ENCODE results near the gene SNX3.
"Not testable (repeated sequence)": the region's sequence is repeated elsewhere in the genome, so short reads cannot be mapped to it uniquely, and the experiment has no call there.

SNX3 gene

GRCh38 chr6:108263371-108263770, 2.5 kb upstream of the SNX3 start:
- DNase-seq (ENCODE audit: low spot score) (no peak), FAIRE-seq (no peak)

DNA sequence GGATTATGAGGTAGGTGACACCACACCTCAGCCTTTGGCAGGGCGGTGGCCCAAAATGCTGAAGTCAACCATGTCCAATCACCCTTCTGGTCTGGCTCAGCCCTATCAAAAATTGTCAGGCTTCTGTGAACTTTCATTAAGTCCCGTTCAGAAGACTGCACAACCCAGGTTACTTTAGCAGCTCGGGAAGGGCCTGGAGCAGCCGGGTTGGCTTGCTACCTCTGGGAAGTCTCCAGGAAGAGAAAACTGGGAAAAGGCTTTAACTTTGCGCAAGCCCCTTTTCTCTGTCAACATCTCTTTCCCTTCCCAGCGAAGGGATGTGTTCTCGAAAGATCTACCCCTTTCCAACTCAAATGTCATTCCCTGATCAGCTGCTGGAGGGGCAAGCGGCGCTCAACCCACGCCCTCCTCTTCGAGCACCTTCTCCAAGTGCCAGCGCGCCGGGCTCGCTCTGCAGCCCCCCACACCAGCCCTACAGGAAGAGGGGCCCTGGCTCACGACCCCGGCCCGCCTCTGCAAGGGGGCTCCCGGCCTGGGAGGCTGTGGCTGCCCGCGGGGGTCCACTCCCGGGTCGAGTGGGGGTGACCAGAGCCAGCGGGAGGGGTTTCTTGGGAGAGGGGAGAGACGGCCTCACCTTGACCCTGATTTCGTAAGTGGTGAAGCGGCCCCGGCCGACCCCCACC, 573 bp downstream of the SNX3 start:
- DNase-seq (ENCODE audit: low spot score), result peak; percentile 21

DNA sequence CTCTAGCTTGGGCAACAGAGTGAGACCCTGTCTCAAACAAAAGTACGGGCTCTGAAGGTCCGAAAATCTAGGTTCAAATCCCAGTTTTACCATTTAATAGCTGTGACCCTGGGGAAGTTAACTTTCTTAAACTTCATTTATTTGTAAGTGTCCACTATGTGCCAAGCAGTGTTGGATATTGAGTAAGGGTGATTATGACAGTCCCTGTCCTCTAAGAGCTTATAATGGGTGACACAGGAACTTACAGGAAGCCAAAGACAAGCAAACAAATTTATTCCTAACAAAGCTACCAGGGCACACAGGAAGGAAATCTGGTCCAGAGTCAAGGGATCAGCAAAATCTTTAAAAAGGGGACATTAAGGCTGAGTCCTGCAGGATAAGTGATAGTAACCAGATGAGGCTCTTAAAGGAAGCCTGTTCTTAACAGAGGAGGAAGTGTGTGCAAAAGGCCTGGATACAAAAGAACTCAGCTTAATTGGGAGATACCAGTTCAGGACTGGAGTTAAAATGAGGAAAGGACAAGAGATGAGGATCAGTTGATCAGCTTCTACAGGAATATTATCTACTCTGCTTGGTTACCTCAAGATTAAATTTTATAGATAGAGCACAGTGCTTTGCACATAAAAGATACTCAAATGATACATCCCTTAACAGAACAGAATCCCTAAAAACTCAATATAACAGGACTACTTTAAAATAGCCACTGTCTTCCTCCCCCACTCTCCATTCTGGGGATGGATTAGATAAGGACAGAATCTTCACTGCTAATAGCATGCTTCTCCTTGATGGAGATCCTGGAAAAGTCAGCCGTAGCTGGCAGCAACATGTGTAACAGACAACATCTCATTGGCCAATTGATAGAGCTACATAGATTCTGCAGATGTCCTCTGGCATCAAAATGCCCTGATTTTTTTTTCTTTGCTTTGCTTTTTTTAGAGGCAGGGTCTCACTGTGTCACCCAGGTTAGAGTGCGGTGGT, 6.1 kb downstream of the SNX3 start:
- FAIRE-seq (no peak), DNase-seq (ENCODE audit: low spot score) (no peak)

More for the DNA sequence above, 573 bp downstream of the SNX3 start:
- no peak for FAIRE-seq

- FAIRE-seq, result no peak
- DNase-seq (ENCODE audit: low spot score), result no peak
Observed at GRCh38 chr6:108253241-108253640, 7.6 kb downstream of the SNX3 start.

- no peak for FAIRE-seq
- DNase-seq (ENCODE audit: low spot score), result no peak
Observed at GRCh38 chr6:108252055-108252454, 8.8 kb downstream of the SNX3 start.

- DNase-seq (ENCODE audit: low spot score), result no peak
- FAIRE-seq, result no peak
Observed at GRCh38 chr6:108251252-108251651, 9.6 kb downstream of the SNX3 start.

DNA sequence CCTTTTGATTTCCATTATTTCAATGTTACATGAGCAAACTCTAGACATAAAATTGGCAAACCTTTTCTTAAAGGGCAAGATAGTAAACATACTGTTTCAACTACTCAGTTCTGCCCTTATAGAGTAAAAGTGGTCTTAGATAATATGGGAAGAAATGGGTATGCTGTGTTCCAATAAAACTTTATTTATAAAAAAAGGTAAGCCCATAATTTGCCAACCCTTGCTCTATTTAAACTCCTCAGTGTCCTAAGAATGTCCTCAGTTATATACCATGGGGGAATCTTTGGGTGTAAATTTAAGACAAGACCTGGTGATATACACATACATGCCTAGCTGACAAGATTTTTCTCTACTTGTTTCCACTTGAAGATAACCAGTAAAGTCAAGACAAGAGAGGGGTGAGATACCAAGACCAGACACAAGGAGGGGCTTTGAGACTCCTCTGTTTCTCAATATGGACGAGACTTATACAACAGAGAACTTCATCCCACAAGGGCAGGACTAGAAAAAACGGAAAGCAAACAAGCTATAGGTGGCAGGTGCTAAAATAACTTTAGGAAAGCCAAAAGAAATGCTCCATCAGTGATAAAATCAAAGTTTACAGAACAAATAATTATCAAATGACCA, 10.5 kb downstream of the SNX3 start:
- no peak for DNase-seq (ENCODE audit: low spot score)
- FAIRE-seq, result no peak

DNA sequence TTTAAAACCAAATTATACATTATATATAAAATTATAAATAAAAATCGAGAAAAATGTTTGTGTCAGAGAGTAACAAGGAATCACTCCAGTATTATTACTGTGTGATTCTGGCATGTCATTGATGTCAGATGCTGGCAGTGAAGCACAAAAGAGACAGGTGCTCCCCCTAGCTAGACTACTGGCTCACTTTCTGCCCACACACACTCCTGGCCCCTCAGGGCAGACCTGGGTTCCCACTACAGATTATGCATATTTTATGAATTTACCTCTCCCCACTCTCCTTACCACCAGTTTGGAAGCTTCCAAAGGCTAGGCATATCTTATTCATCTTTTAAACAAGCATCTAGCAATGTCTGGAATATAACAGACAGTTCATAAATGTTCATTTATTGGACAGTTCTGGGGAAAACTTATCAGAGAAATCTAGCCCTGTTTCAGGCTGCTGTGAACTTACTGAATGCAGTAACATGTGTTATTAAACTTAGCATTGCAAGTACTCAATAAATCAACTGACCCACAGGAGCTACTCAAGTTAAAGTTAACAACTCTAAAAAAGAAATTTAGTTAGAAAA, 12.8 kb downstream of the SNX3 start:
- no peak for FAIRE-seq

GRCh38 chr6:108245095-108245494, 15.7 kb downstream of the SNX3 start:
- FAIRE-seq; DNase-seq (ENCODE audit: low spot score): not testable (repeated sequence)

More for the DNA sequence above, 12.8 kb downstream of the SNX3 start:
- no peak for DNase-seq (ENCODE audit: low spot score)

- FAIRE-seq (no peak), DNase-seq (ENCODE audit: low spot score) (no peak)
Observed at GRCh38 chr6:108243836-108244235, 17.0 kb downstream of the SNX3 start.

DNA sequence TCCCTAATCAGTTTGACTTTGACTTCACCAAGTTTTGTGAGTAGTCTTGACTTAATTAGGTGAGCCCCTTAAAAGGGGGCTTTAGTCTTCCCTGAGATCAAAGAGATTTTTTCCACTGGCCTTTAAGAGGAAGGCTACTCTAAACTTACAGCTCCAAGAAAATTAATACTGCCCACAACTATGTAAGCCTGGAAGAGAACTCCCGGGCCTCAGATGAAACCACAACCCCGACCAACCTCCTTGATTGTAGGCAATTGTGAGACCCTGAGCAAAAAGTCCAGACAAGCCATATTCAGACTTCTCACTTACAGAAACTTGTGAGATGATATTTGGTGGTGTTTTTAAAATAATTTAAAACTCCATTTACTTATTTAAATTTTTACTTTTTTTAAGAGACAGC, 18.1 kb downstream of the SNX3 start:
- FAIRE-seq (no peak), DNase-seq (ENCODE audit: low spot score) (no peak)

DNA sequence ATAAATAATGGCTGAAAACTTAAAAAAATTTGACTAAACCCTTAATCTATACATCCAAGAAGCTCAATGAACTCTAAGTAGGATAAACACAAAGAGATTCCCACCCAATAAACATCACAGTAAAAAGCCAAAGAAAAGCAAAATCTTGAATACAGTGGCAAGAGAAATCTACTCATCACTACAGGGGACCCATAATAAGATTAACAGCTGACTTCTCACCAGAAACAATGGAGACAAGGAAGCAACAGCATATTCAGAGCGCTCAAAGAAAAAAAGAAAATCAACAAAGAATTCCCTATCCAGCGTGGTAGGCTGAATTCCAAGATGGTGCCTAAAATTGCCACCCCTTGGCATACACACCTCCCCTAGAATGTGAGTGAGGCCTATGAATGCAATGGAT, 18.6 kb downstream of the SNX3 start:
- FAIRE-seq (no peak), DNase-seq (ENCODE audit: low spot score) (no peak)

DNA sequence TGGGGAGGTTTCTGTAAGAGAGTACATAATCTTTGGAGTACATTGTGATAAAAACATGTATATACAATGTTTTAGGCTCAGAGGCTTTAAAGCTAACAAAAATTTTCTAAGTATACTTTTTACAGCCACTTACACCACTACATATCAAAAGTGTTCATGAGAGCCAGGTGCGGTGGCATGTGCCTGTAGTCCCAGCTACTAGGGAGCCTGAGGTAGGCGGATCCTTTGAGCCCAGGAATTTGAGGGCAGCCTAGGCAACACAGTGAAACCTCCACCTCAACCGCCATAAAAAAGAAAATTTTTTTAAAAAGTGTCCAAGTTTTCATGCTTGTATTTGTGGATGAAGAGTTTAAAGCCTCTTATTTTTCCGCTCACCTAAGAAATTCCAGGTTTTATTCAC, 22.5 kb downstream of the SNX3 start:
- FAIRE-seq, result no peak

GRCh38 chr6:108236791-108237190, 24.0 kb downstream of the SNX3 start:
- no peak for DNase-seq (ENCODE audit: low spot score)
- no peak for FAIRE-seq

More for the DNA sequence above, 22.5 kb downstream of the SNX3 start:
- no peak for DNase-seq (ENCODE audit: low spot score)

DNA sequence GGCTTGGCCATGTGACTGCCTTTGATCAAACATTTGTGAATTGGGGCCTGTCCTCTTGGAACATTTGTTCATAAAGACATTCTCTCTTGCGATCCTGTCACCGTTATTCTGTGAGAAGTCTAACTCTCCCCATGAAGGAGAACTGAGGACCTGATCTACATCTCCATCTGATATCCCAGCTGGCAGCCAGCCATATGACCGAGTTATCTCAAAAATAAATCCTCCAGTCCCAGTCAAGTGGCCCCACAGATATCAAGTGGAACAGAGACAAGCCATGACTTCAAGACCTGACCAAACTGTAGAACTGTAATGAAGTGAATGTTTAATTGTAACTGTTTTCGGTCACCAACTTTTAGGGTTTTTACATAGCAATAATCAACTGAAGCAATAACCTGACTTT, 25.7 kb downstream of the SNX3 start:
- FAIRE-seq (no peak), DNase-seq (ENCODE audit: low spot score) (no peak)

GRCh38 chr6:108228416-108228815, 32.4 kb downstream of the SNX3 start:
- DNase-seq (ENCODE audit: low spot score) (no peak), FAIRE-seq (no peak)

DNA sequence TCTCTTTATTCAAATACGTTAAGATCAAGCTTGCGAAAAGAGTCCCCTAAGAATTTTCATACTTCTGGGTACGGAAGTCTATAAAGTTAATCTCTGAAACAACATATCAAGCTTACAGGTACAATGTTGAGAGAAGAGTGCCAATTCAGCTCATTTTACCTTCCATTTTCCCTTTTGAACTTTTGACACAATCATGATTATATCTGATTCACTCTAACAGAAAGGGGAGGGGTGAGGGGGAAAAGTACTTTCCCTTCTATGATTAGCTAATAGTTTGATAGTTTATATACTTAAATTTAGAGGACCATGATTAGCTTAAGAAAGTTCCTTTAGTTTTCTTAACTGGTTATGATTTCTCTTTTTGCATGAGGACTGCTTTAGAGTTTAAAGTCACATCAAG, 33.5 kb downstream of the SNX3 start:
- FAIRE-seq (no peak), DNase-seq (ENCODE audit: low spot score) (no peak)

GRCh38 chr6:108222504-108222903, 38.3 kb downstream of the SNX3 start:
- DNase-seq (ENCODE audit: low spot score) (no peak), FAIRE-seq (no peak)

DNA sequence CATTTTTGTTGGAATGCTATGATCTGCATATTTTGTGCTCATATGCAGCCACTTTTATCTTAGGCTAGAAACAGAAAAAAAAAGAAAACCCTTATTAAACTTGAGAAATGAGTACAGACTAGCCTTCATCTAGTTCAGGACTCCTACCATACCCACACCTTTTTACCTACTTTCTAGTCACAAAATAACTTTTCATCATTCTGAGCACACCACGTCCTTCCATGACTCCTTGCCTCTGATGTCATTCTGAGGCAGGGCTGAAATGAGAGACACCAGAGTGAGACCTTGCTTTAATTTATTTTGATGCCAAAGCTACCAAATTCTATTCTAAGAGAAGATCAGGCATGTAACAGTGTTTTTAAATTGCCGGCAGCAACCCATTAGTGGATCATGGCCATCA, 38.8 kb downstream of the SNX3 start:
- DNase-seq (ENCODE audit: low spot score) (no peak), FAIRE-seq (no peak)

DNA sequence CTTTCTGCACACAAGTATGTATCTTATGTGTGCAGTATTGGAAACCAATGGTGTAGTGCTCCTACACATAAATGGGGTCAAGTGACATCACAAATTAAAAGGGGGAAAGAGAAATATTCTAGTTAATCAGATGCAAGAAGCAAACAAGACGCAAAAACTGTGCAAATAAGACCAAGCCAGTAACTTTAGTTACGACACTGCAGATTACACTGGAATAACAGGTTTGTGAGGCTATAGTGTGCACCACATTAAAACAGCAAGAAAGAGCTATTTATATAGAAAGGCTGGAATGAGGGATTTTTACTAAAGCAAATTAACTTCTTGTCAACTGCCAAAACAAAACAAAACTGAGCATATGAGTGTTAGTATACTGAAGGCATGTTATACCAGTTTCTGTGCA, 49.2 kb downstream of the SNX3 start:
- DNase-seq (ENCODE audit: low spot score), result no peak
- FAIRE-seq, result no peak

DNA sequence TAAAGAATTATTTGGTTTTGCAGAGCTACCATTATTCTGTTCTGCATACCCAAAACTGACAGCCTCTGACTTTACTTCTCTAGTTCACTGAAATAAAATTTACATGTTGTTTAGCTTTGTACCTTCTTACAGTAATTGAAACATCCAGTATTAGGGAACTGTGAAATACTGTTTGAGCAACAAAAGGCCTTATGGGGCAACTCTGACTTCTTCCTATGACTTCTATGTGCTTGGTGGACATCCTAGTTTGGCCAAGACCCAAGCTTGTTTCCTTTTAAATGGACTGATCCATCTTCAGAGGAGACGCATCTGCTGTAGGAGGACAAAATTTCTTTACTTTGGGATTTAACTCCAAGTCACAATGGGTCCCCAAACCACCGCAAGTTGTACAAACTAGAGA, 50.3 kb downstream of the SNX3 start:
- no peak for DNase-seq (ENCODE audit: low spot score)

GRCh38 chr6:108209738-108210137, 51.1 kb downstream of the SNX3 start:
- FAIRE-seq (no peak), DNase-seq (ENCODE audit: low spot score) (no peak)

More for the DNA sequence above, 50.3 kb downstream of the SNX3 start:
- no peak for FAIRE-seq
